ENCODE data around the gene RNU6-9. TPM values are rescaled to one million over a fixed set of nuclear protein-coding genes. Genes with fewer than 3 reads are reported as not detected.
A peak's percentile ranks its signal among the peaks of the same experiment; 100 is the strongest.

Gene RNU6-9
- total RNA-seq, 4 donors from 2014 or later, result not detected

- WGBS, result 82% methylated on average over 25 of the region's 32 CpGs
- no peak for DNase-seq (ENCODE audit: low spot score in 2 of 2)
- H3K27ac ChIP-seq, result no peak overlapping the region
- H3K4me3 ChIP-seq, result no peak overlapping the region
- H3K36me3 ChIP-seq, result peaks cover 8% of the 10 kb centered on the region
- H3K9me3 ChIP-seq, result no peaks in the 10 kb centered on the region
- TF ChIP-seq POLR2AphosphoS5 (IDR thresholded peaks at IDR 0.05), result no peak
- TF ChIP-seq EP300 (IDR thresholded peaks at IDR 0.05), result no peak
- no peak for TF ChIP-seq POLR2A (IDR thresholded peaks at IDR 0.05)
- TF ChIP-seq, protein P1, sequence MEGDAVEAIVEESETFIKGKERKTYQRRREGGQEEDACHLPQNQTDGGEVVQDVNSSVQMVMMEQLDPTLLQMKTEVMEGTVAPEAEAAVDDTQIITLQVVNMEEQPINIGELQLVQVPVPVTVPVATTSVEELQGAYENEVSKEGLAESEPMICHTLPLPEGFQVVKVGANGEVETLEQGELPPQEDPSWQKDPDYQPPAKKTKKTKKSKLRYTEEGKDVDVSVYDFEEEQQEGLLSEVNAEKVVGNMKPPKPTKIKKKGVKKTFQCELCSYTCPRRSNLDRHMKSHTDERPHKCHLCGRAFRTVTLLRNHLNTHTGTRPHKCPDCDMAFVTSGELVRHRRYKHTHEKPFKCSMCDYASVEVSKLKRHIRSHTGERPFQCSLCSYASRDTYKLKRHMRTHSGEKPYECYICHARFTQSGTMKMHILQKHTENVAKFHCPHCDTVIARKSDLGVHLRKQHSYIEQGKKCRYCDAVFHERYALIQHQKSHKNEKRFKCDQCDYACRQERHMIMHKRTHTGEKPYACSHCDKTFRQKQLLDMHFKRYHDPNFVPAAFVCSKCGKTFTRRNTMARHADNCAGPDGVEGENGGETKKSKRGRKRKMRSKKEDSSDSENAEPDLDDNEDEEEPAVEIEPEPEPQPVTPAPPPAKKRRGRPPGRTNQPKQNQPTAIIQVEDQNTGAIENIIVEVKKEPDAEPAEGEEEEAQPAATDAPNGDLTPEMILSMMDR (IDR thresholded peaks at IDR 0.05), result no peak
- H3K4me1 ChIP-seq, result peaks cover 48% of the 10 kb centered on the region
- no peaks in the 10 kb centered on the region for H3K27me3 ChIP-seq
Observed at GRCh38 chr19:931860-932647, 38.8 kb downstream of the RNU6-9 start.

DNA sequence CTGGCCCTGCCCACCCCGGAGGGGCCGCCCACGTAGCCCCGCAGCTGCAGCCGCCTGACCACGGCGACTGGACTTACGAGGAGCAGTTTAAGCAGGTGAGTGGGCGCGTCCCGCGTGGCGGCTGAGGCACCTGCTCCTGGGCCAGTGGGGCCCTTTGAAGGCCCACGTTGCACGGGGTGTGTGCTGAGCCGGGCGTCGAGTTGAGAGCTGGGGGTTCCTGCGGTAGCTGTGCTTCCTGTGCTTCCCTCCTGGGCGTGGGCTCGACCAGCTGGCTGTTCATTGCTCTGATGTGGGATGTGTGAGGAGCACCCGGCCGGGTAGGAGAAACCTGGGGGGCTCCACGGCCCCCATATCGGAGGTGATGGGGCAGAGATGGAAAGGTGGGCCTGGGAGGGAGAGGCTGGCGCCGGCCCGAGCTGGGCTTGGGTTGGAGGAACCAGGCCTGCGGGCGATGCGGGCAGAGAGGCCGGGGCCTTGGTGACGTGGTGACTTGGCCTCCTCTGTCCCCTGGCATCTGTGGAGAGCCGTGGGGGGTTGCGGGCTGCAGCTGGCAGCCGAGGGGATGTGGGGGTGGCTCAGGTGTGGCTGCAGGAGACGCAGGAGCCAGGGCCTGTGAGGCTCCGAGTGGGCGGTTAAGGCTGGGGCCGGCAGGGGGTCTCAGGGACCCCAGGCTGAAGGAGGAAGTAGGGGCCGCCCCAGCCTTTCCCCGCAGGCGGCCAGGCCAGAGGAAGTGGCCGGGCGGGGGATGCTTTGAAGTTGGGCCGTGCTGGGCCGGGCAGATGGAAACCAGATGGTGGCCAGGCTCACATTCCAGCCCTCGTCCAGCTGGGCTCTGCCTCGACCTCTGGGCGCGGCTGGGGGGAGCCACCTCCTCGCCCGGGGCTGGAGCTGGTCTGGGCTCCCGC lies 39.6 kb downstream of the RNU6-9 start:
- no peaks in the 10 kb centered on the region for H3K27me3 ChIP-seq
- DNase-seq (ENCODE audit: low spot score in 2 of 2), result no peak
- peak overlapping the region; percentile 7 for H3K27ac ChIP-seq
- peaks cover 40% of the 10 kb centered on the region for H3K4me1 ChIP-seq
- TF ChIP-seq EP300 (IDR thresholded peaks at IDR 0.05) (no peak), POLR2AphosphoS5 (IDR thresholded peaks at IDR 0.05) (peak in 1 of 3 donors; percentile 52)
- TF ChIP-seq, protein P1 (IDR thresholded peaks at IDR 0.05), result no peak
- WGBS, result 50% methylated on average over 20 of the region's 54 CpGs
- no peak overlapping the region for H3K4me3 ChIP-seq
- peaks cover 8% of the 10 kb centered on the region for H3K36me3 ChIP-seq
- no peaks in the 10 kb centered on the region for H3K9me3 ChIP-seq

GRCh38 chr19:933553-933882 lies 40.2 kb downstream of the RNU6-9 start:
- H3K36me3 ChIP-seq, result peaks cover 8% of the 10 kb centered on the region
- DNase-seq (ENCODE audit: low spot score in 2 of 2), result no peak
- WGBS, result 20% methylated on average over 1 of the region's 14 CpGs
- H3K27ac ChIP-seq, result peak overlapping the region; percentile 7
- peaks cover 34% of the 10 kb centered on the region for H3K4me1 ChIP-seq
- TF ChIP-seq POLR2AphosphoS5 (IDR thresholded peaks at IDR 0.05) (no peak), POLR2A (IDR thresholded peaks at IDR 0.05) (no peak), EP300 (IDR thresholded peaks at IDR 0.05) (no peak)
- TF ChIP-seq, protein P1 (IDR thresholded peaks at IDR 0.05), result no peak
- no peaks in the 10 kb centered on the region for H3K9me3 ChIP-seq
- no peak overlapping the region for H3K4me3 ChIP-seq
- H3K27me3 ChIP-seq, result no peaks in the 10 kb centered on the region

GRCh38 chr19:934197-934840 lies 41.0 kb downstream of the RNU6-9 start:
- no peaks in the 10 kb centered on the region for H3K9me3 ChIP-seq
- H3K4me1 ChIP-seq, result peaks cover 34% of the 10 kb centered on the region
- TF ChIP-seq, protein P1 (IDR thresholded peaks at IDR 0.05), result no peak
- TF ChIP-seq EP300 (IDR thresholded peaks at IDR 0.05), result no peak
- TF ChIP-seq POLR2A (IDR thresholded peaks at IDR 0.05), result no peak
- TF ChIP-seq POLR2AphosphoS5 (IDR thresholded peaks at IDR 0.05), result no peak
- 74% methylated on average over 23 of the region's 29 CpGs for WGBS
- no peak overlapping the region for H3K4me3 ChIP-seq
- no peak for DNase-seq (ENCODE audit: low spot score in 2 of 2)
- no peaks in the 10 kb centered on the region for H3K27me3 ChIP-seq
- H3K27ac ChIP-seq, result peak overlapping the region; percentile 5
- peaks cover 4% of the 10 kb centered on the region for H3K36me3 ChIP-seq

Measured in suprapubic skin (tissue), 4 donors.